Measurements from ENCODE around the gene CALHM2. TPM values are rescaled to one million over a fixed set of nuclear protein-coding genes. Genes with fewer than 3 reads are reported as not detected.

CALHM2 gene
- total and polyA plus RNA-seq, 2 experiments from 2014 or later = 3.2 to 7.9 TPM

DNA sequence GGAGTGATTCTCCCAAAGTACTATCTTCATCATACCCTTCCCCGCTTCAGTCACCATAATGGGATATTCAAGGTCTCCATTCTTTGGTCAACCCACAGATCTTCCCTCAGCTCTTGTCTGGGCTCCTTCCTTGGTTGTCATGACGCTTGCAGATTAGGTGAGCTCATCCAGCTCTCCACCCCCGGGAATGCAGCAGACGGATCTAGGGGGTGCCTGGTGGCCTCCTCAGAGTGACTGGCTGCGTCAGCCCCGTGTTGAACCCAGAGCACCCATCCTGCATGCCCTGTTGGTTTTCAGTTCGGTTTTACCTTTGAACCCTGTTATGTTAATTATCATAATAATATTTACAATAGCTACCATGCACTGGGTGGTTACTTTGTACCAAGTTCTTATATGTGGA is 47.7 kb upstream of the CALHM2 start:
- no peak for DNase-seq (ENCODE audit: low spot score)
- no peak for TF ChIP-seq EZH2 (IDR thresholded peaks at IDR 0.05; ENCODE audit: borderline replicate concordance)
- TF ChIP-seq EZH2phosphoT487 (IDR thresholded peaks at IDR 0.05; ENCODE audit: low read depth, severe bottlenecking, unreplicated experiment) = no peak
- no peak for TF ChIP-seq CTCF (IDR thresholded peaks at IDR 0.05; ENCODE audit: poor library complexity)
- WGBS (ENCODE audit: low lambda C conversion rate, missing lambda C conversion rate) = 50% methylated on average over 7 of the region's 7 CpGs
- no peaks in the 10 kb centered on the region for H3K36me3 ChIP-seq (replicated peaks; ENCODE audit: insufficient read depth, low read depth)
- H2AFZ ChIP-seq = no peak overlapping the region
- H4K20me1 ChIP-seq (ENCODE audit: insufficient read depth, poor library complexity, severe bottlenecking) = no peaks in the 10 kb centered on the region
- H3K4me2 ChIP-seq = no peak overlapping the region
- H3K27ac ChIP-seq = no peak overlapping the region
- H3K9me3 ChIP-seq (ENCODE audit: low read depth) = no peaks in the 10 kb centered on the region
- H3K27me3 ChIP-seq = peaks cover 22% of the 10 kb centered on the region
- no peaks in the 10 kb centered on the region for H3K9me2 ChIP-seq (replicated peaks; ENCODE audit: insufficient read depth)
- H3K79me2 ChIP-seq = no peaks in the 10 kb centered on the region
- H3K4me3 ChIP-seq = no peak overlapping the region
- H3K4me1 ChIP-seq (ENCODE audit: insufficient read depth) = no peaks in the 10 kb centered on the region

DNA sequence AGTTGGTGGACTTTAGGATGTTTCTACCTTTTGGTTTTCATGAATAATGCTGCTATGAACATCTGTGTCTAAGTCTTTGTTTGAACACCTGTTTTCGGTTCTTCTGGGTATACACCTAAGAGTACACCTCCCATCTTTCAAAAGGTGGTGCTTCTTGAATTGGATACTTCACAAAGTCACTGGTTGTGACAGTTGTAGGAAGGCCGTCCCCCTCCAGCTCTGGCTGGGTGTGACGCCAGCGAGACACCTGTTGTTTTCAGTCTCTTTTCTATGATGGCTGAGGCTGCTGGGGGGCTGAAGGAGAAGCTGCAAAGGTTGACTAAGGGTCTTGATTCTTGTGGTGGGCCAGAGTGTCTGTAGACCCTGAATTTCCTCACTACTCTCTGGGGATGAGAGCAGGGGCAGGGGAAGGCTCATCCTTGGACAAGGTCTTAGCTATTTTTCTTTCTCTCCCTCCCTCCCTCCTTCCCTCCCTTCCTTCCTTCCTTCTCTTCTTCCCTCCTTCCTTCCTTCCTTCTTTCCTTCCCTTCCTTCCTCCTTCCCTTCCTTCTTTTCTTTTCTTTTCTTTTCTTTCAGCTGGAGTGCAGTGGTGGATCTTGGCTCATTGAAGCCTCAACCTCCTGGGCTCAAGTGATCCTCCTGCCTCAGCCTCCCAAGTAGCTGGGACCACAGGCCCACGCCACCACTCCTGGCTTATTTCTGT is 46.9 kb upstream of the CALHM2 start:
- Histone ChIP-seq H3K36me3 (replicated peaks; ENCODE audit: insufficient read depth, low read depth) (no peaks in the 10 kb centered on the region), H3K9me2 (replicated peaks; ENCODE audit: insufficient read depth) (no peaks in the 10 kb centered on the region), H4K20me1 (ENCODE audit: insufficient read depth, poor library complexity, severe bottlenecking) (no peaks in the 10 kb centered on the region), H3K27ac (no peak overlapping the region), H3K4me2 (no peak overlapping the region), H3K79me2 (no peaks in the 10 kb centered on the region), H3K4me3 (no peak overlapping the region), H3K9me3 (ENCODE audit: low read depth) (no peaks in the 10 kb centered on the region), H3K4me1 (ENCODE audit: insufficient read depth) (no peaks in the 10 kb centered on the region), H3K27me3 (peaks cover 30% of the 10 kb centered on the region), H2AFZ (no peak overlapping the region)
- 85% methylated on average over 5 of the region's 5 CpGs for WGBS (ENCODE audit: low lambda C conversion rate, missing lambda C conversion rate)
- DNase-seq (ENCODE audit: low spot score) = no peak
- TF ChIP-seq EZH2 (IDR thresholded peaks at IDR 0.05; ENCODE audit: borderline replicate concordance) = no peak
- TF ChIP-seq EZH2phosphoT487 (IDR thresholded peaks at IDR 0.05; ENCODE audit: low read depth, severe bottlenecking, unreplicated experiment) = no peak
- TF ChIP-seq CTCF (IDR thresholded peaks at IDR 0.05; ENCODE audit: poor library complexity) = no peak

- Histone ChIP-seq H3K36me3 (replicated peaks; ENCODE audit: insufficient read depth, low read depth) (no peaks in the 10 kb centered on the region), H3K4me1 (ENCODE audit: insufficient read depth) (peaks cover 10% of the 10 kb centered on the region), H3K9me2 (replicated peaks; ENCODE audit: insufficient read depth) (no peaks in the 10 kb centered on the region), H3K79me2 (no peaks in the 10 kb centered on the region), H3K27me3 (peaks cover 30% of the 10 kb centered on the region), H4K20me1 (ENCODE audit: insufficient read depth, poor library complexity, severe bottlenecking) (no peaks in the 10 kb centered on the region), H3K4me2 (no peak overlapping the region), H2AFZ (no peak overlapping the region), H3K4me3 (no peak overlapping the region), H3K9me3 (ENCODE audit: low read depth) (no peaks in the 10 kb centered on the region), H3K27ac (no peak overlapping the region)
- DNase-seq (ENCODE audit: low spot score) = no peak
- TF ChIP-seq EZH2 (IDR thresholded peaks at IDR 0.05; ENCODE audit: borderline replicate concordance) (no peak), EZH2phosphoT487 (IDR thresholded peaks at IDR 0.05; ENCODE audit: low read depth, severe bottlenecking, unreplicated experiment) (no peak), CTCF (IDR thresholded peaks at IDR 0.05; ENCODE audit: poor library complexity) (no peak)
- WGBS (ENCODE audit: low lambda C conversion rate, missing lambda C conversion rate) = 87% methylated on average over 8 of the region's 8 CpGs
These were observed 45.2 kb upstream of the CALHM2 start for GRCh38 chr10:103497161-103497915.
